Gastrocnemius medialis (tissue), 4 donors: ENCODE results near the gene SFTPA2. TPM values are rescaled to one million over a fixed set of nuclear protein-coding genes. Genes with fewer than 3 reads are reported as not detected.
"Not testable (repeated sequence)": the region's sequence is repeated elsewhere in the genome, so short reads cannot be mapped to it uniquely, and the experiment has no call there.

Experiments
- ATAC-seq, 2 donors: fragments of 150-250 bp; one replicate each; pipeline ENCODE4 v1.9.1; 2016
- DNase-seq, 2 donors: peaks; one replicate each; pipeline ENCODE4 v3.0.0-alpha.2; 2019
- H3K27ac ChIP-seq, 4 donors: fragments of 200-600 bp; sonication (generic); 1 replicate in 1 of 4; 2 replicates in 3 of 4; pipeline ENCODE4 v1.5.1; 2016 to 2018; ENCODE audit warnings: mild to moderate bottlenecking in 2 of 4, moderate library complexity in 1 of 4
- H3K27me3 ChIP-seq, 3 donors: fragments of 200-600 bp; sonication (generic) in 2 of 3; 1 replicate in 1 of 3; 2 replicates in 2 of 3; pipeline versions ENCODE4 v1.5.1 to v1.6.0; 2016 to 2019; ENCODE audit warnings: mild to moderate bottlenecking in 1 of 3, moderate library complexity in 1 of 3
- H3K36me3 ChIP-seq, 2 donors: fragments of 200-600 bp; sonication (generic) in 1 of 2; one replicate each; pipeline ENCODE4 v1.5.1; 2017 to 2018
- H3K4me1 ChIP-seq, 2 donors: fragments of 200-600 bp; sonication (generic) in 1 of 2; one replicate each; pipeline ENCODE4 v1.5.1; 2016 to 2017; ENCODE audit warnings: mild to moderate bottlenecking in 2 of 2
- H3K4me3 ChIP-seq, 4 donors: fragments of 200-600 bp; sonication (generic) in 3 of 4; 1 replicate in 1 of 4; 2 replicates in 3 of 4; pipeline ENCODE4 v1.5.1; 2016 to 2019; ENCODE audit warnings: mild to moderate bottlenecking in 2 of 4
- H3K9me3 ChIP-seq, 3 donors: fragments of 200-600 bp; sonication (generic) in 2 of 3; 1 replicate in 1 of 3; 2 replicates in 2 of 3; pipeline ENCODE4 v1.5.1; 2016 to 2019
- POLR2A ChIP-seq, 2 donors: fragments of 450-650 bp; IDR thresholded peaks; one replicate each; pipeline ENCODE4 v1.6.1; 2017; ENCODE audit warnings: antibody characterized with exemption in 2 of 2, mild to moderate bottlenecking in 2 of 2, moderate library complexity in 2 of 2
- in situ Hi-C, 4 donors: fragments of 200-750 bp; cut with MboI; loops; one replicate each; pipeline versions ENCODE4 v1.15.0 to v1.8.0; 2017; ENCODE audit warnings: low sequenced_read_pairs in 4 of 4
- intact Hi-C: fragments of 100-400 bp; cut with DNase I; formaldehyde crosslinking; loops from one replicate; pipeline ENCODE4 v1.15.1; 2023; ENCODE audit warnings: low total_unique reads
- total RNA-seq, 4 donors: library from RNA; depleted of rRNA; stranded (reverse); fragments of >200 nt; gene quantifications; one replicate each; pipeline versions ENCODE4 v1.1.0 to v1.2.3, GENCODE V29; 2016
- TF ChIP-seq, protein P1 (sequence below), 5 experiments: fragments of 450-650 bp in 3 of 5; fragments of 200-600 bp in 2 of 5; sonication (generic) in 2 of 5; IDR thresholded peaks in 4 of 5; conservative IDR thresholded peaks in 1 of 5; 1 replicate in 4 of 5; 2 replicates in 1 of 5; pipeline ENCODE4 v1.5.1; 2016 to 2019; ENCODE audit warnings: antibody characterized with exemption in 5 of 5, mild to moderate bottlenecking in 3 of 5, moderate library complexity in 3 of 5

Gene SFTPA2
- total RNA-seq, 4 donors from 2014 or later, result not detected

DNA sequence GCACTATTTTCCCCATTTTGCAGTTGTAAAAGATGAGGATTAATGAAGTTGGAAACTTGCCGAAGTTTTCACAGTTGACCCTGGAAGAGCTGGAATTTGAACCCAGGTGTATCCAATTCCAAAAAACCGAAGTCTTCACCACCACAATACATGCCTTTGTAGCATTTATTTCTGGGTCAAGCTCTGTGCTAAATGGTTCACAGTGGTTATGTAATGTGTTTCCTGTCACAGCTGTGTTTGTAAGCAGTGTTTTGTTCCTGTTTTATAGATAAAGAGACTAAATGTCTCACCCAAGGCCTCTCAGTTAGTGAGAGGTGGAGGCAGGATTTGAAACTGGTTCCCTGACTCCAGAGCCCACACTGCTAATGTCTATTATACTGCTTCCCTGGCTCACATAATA lies 17.6 kb downstream of the SFTPA2 start:
- Histone ChIP-seq H3K36me3 (no peaks in the 10 kb centered on the region), H3K4me1 (no peaks in the 10 kb centered on the region), H3K27ac (no peak overlapping the region), H3K4me3 (no peak overlapping the region), H3K9me3 (no peaks in the 10 kb centered on the region), H3K27me3 (no peaks in the 10 kb centered on the region)
- ATAC-seq (no peak), DNase-seq (no peak)
- TF ChIP-seq, protein P1, sequence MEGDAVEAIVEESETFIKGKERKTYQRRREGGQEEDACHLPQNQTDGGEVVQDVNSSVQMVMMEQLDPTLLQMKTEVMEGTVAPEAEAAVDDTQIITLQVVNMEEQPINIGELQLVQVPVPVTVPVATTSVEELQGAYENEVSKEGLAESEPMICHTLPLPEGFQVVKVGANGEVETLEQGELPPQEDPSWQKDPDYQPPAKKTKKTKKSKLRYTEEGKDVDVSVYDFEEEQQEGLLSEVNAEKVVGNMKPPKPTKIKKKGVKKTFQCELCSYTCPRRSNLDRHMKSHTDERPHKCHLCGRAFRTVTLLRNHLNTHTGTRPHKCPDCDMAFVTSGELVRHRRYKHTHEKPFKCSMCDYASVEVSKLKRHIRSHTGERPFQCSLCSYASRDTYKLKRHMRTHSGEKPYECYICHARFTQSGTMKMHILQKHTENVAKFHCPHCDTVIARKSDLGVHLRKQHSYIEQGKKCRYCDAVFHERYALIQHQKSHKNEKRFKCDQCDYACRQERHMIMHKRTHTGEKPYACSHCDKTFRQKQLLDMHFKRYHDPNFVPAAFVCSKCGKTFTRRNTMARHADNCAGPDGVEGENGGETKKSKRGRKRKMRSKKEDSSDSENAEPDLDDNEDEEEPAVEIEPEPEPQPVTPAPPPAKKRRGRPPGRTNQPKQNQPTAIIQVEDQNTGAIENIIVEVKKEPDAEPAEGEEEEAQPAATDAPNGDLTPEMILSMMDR (IDR thresholded peaks at IDR 0.05 in 4 of 5, conservative IDR thresholded peaks at IDR 0.05 in 1 of 5), result no peak
- no peak for TF ChIP-seq POLR2A (IDR thresholded peaks at IDR 0.05)
- in situ Hi-C loops (loop anchor here in 2 of 4 donors (25.0 kb wide), 1 partner anchor 695 kb away; no protein-coding TSS in a partner anchor), intact Hi-C loops (no loop called here)

DNA sequence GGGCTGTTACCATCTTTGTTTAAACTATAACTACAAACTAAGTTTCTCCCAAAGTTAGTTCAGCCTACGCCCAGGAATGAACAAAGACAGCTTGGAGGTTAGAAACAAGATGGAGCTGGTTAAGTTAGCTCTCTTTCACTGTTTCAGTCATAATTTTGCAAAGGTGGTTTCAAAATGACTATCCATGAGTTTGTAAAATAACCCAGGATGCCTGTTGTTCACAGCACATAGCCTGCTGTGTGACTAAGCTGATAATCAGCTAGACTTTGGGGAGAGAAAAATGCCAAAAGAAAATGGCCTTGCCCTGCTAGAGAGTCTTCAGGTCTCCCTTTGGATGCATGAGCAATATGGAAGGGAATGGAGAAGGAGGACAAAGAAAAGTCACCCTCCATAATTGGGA lies 19.3 kb downstream of the SFTPA2 start:
- DNase-seq, H3K36me3 ChIP-seq, H3K27me3 ChIP-seq, H3K4me1 ChIP-seq, H3K4me3 ChIP-seq, H3K9me3 ChIP-seq, H3K27ac ChIP-seq, intact Hi-C loops, ATAC-seq: not testable (repeated sequence)
- in situ Hi-C loops, result loop anchor here in 2 of 4 donors (25.0 kb wide), 1 partner anchor 696 kb away; no protein-coding TSS in a partner anchor

DNA sequence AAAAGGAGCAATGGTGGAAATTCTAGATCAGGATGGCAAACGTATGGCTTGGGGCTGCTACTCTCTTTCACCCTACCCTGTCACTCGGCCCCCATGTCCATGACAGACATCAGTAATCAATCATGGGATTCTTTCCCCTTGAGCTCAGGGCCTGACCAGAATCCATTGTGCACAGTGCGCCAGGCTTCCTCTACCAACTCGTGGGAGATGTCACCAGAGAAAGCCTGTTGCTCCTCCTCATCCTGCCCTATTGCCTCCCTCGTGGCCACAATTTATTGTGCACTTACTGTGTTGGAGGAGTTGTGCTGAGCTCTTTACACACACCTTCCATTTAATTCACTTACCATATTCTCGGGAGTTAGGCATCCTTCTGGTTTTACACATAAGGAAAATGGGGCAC lies 21.9 kb downstream of the SFTPA2 start:
- H3K36me3 ChIP-seq, H3K4me3 ChIP-seq, H3K27me3 ChIP-seq, DNase-seq, intact Hi-C loops, H3K27ac ChIP-seq, ATAC-seq, H3K9me3 ChIP-seq, H3K4me1 ChIP-seq: not testable (repeated sequence)
- in situ Hi-C loops, result loop anchor here in 2 of 4 donors (25.0 kb wide), 1 partner anchor 699 kb away; no protein-coding TSS in a partner anchor

DNA sequence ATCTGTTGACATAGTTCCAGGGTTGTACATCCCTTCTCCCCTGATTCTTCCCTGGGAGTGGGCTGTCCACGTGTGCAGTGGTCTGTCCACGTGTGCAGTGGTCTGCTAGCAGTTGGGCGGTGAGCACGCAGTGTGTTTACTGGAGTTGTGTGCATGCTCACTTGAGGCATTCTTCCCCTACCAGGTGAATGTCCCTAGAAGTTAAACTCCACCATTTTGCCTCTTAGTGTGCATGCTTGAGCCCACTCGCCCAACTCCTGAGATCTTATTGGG lies 26.4 kb downstream of the SFTPA2 start:
- ATAC-seq, DNase-seq, H3K4me1 ChIP-seq, H3K27ac ChIP-seq, H3K36me3 ChIP-seq, H3K9me3 ChIP-seq, H3K4me3 ChIP-seq, intact Hi-C loops, H3K27me3 ChIP-seq: not testable (repeated sequence)
- in situ Hi-C loops, result loop anchor here in 2 of 4 donors (25.0 kb wide), 1 partner anchor 703 kb away; no protein-coding TSS in a partner anchor

DNA sequence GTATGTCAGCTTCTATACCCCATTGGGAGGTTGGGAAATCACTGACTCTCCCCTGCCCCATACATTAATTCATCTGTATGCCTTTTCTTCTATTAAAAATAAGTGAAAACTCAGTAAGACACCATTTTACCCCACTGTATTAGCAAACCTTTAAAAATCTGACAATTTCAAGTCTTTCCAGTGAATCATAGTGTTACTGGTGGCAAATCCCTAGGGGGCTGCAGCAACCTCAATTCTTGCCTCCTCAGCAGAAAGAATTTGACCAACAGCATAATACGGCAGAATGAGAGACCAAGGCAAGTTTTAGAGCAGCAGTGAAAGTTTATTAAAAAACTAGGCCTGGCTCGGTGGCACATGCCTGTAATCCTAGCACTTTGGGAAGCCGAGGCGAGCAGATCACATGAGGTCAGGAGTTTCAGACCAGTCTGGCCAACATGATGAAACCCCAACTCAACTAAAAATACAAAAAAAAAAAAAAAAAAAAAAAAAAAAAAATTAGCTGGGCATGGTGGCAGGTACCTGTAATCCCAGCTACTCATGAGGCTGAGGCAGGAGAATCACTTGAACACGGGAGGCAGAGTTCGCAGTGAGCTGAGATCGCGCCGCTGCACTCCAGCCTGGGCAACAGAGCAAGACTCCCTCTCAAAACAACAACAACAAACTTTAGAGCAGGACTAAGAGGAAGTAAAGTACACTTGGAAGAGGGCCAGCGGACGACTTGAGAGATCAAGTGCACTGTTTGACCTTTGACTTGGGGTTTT lies 26.9 kb downstream of the SFTPA2 start:
- in situ Hi-C loops, result loop anchor here in 2 of 4 donors (25.0 kb wide), 1 partner anchor 704 kb away; no protein-coding TSS in a partner anchor
- ATAC-seq, H3K27ac ChIP-seq: not testable (repeated sequence)

DNA sequence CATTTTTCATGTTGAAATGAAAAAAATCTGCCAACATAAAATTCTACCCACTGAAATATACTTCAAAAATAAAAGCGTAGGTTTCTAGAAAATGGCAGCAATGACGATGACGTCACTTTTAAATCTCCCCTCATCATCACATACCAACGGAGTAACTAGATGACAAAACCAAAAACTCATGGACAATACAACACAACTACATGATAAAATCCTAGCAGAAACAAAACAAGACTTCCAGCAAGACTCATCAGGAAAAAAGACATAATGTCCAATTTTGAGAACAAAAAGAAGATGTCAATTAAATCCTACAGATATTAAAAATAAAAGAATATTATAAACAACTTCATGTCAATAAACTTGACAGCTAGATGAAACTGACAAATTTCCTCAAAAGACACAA lies 31.9 kb downstream of the SFTPA2 start:
- H3K4me3 ChIP-seq, H3K4me1 ChIP-seq, H3K27ac ChIP-seq, ATAC-seq, H3K36me3 ChIP-seq, H3K27me3 ChIP-seq, H3K9me3 ChIP-seq, DNase-seq, intact Hi-C loops: not testable (repeated sequence)
- in situ Hi-C loops, result loop anchor here in 2 of 4 donors (25.0 kb wide), 1 partner anchor 709 kb away; no protein-coding TSS in a partner anchor

More for the DNA sequence above, 26.9 kb downstream of the SFTPA2 start:
- H3K4me1 ChIP-seq, H3K4me3 ChIP-seq, H3K36me3 ChIP-seq, H3K9me3 ChIP-seq, DNase-seq, H3K27me3 ChIP-seq, intact Hi-C loops: not testable (repeated sequence)

DNA sequence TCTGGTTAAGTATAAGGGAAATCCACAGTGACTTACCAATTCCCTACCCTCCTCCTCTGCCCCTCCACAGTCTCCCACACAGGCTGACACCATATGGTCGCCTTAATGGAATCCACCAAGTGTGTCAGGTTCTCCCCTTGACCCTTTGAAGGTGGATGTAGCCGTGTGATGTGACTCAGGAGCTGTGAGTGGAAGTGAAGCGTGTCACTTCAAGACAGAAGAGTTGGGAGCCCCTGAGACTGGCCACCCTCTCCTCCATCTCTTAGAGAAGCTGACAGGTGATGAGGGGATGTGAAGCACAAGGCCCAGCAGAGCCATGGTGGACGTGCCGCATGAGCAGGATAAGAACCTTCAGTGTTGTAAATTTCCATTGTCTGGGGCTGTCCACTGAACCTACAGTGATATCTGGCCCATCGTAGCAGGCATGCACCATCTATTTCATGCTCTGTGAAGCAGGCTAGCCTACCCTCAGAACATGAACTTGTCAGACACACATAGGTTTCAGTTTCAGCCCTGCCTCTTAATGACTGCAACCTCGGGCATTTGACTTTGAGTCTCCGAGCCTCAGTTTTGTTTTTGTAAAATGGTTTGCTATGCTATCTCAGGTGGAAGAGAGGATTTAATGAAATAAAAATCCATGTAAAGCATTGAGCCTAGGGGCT lies 35.0 kb downstream of the SFTPA2 start:
- not testable (repeated sequence) for ATAC-seq
- in situ Hi-C loops, result loop anchor here in 2 of 4 donors (25.0 kb wide), 1 partner anchor 712 kb away; no protein-coding TSS in a partner anchor

DNA sequence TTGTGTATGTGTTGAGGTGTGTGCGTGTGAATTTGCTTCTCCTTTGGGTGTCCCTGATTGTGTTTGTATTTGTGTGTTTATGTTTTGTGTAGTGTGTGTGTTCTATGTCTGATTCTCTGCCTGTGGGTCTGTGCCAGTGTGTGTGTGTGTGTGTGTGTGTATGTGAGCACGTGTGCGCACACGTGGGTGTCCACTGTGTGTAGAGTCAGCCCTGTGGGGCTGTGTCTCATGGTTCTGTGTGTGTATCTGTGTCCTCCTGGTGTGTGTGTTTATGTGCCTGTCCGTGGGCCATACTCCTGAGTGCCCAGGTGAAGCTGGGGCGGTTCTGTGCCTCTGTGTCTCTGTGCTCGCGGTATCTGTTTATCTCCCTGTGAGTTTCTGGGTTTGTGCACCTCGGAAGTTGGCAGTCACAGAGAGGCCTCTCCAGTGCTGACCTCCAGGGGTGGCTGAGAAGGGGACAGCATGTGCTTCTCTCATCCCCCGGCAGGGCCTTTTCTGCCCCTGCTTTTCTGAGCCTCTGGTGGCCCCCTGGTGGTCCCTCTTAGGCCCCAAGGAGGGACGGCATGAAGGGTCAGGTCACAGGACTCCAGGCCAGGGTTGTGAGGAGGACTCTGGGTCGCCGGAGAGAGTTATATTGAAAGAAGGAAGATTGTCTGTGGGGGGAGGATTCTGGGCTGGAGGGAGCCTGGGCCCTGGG lies 36.9 kb downstream of the SFTPA2 start:
- H3K27me3 ChIP-seq, ATAC-seq, H3K27ac ChIP-seq, H3K4me3 ChIP-seq, intact Hi-C loops, H3K4me1 ChIP-seq, DNase-seq, in situ Hi-C loops, H3K36me3 ChIP-seq, H3K9me3 ChIP-seq: not testable (repeated sequence)

More for the DNA sequence above, 35.0 kb downstream of the SFTPA2 start:
- H3K27me3 ChIP-seq, H3K4me1 ChIP-seq, DNase-seq, H3K36me3 ChIP-seq, intact Hi-C loops, H3K4me3 ChIP-seq, H3K27ac ChIP-seq, H3K9me3 ChIP-seq: not testable (repeated sequence)

DNA sequence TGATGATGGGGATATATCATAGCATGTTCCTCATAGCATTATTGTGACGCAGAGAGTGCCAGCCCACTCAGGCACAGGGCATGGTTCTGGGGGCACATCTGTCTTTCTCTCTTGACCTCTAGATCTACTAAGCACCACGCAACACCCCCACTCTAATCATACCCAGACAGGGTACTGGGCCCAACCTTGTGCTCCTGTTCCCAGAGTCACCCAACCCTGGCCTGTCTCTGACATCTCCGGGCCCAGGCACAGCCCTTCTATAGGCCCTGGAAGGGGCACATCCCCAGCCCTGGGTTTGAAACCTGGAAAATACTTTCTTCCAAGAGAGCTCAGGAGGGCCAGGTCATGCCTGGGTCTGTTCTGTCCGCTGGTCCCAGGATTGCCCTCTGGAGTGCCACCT lies 37.7 kb downstream of the SFTPA2 start:
- ATAC-seq, DNase-seq, in situ Hi-C loops: not testable (repeated sequence)

DNA sequence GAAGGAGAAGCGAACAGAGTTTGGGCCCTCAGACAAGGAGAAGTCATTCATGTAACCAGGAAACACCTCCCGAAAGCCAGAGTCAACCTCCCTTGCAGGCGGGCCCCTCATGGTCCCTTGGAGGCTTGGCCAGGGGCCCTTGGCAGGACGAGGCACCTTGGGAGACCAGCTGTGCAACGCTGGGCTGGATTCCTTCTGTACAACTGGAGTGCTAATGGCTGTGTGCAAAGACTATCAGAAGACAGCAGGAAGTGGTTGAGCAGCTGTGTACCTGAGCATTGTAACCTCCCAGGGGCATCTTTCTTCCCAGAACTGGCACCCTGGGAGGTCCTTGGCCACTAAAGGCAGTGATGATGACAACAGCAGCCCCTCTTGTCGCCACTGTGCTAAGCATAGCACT lies 38.5 kb downstream of the SFTPA2 start:
- H3K27me3 ChIP-seq, ATAC-seq, H3K27ac ChIP-seq, H3K9me3 ChIP-seq, H3K36me3 ChIP-seq, H3K4me3 ChIP-seq, intact Hi-C loops, in situ Hi-C loops, H3K4me1 ChIP-seq, DNase-seq: not testable (repeated sequence)

More for the DNA sequence above, 37.7 kb downstream of the SFTPA2 start:
- H3K4me1 ChIP-seq, H3K4me3 ChIP-seq, H3K27me3 ChIP-seq, H3K36me3 ChIP-seq, H3K27ac ChIP-seq, H3K9me3 ChIP-seq, intact Hi-C loops: not testable (repeated sequence)
